NCI-H1092 (cell line): Measurements from ENCODE around the gene IRF8.
"Not testable (repeated sequence)": the region's sequence is repeated elsewhere in the genome, so short reads cannot be mapped to it uniquely, and the experiment has no call there.

ENCODE experiments used
- DNase-seq: peaks from one replicate; lab custom pipeline; 2025; lab: John Stamatoyannopoulos, UW

IRF8 gene

GRCh38 chr16:85935974-85936760 lies 37.2 kb downstream of the IRF8 start:
- DNase-seq = no peak

- no peak for DNase-seq
Observed at GRCh38 chr16:85936816-85937215, 37.9 kb downstream of the IRF8 start.

- DNase-seq = no peak
Observed at GRCh38 chr16:85940214-85940613, 41.3 kb downstream of the IRF8 start.

- DNase-seq = no peak
Observed at GRCh38 chr16:85941863-85942644, 43.1 kb downstream of the IRF8 start.

GRCh38 chr16:85942659-85943058 lies 43.7 kb downstream of the IRF8 start:
- DNase-seq = not testable (repeated sequence)

- no peak for DNase-seq
Observed at GRCh38 chr16:85943711-85944110, 44.7 kb downstream of the IRF8 start.

GRCh38 chr16:85944572-85945423 lies 45.8 kb downstream of the IRF8 start:
- no peak for DNase-seq

- DNase-seq = no peak
Observed at GRCh38 chr16:85945424-85945751, 46.4 kb downstream of the IRF8 start.

- DNase-seq = no peak
Observed at GRCh38 chr16:85946541-85947124, 47.7 kb downstream of the IRF8 start.

GRCh38 chr16:85947230-85948137 lies 48.5 kb downstream of the IRF8 start:
- DNase-seq = no peak

- no peak for DNase-seq
Observed at GRCh38 chr16:85948138-85948509, 49.2 kb downstream of the IRF8 start.

GRCh38 chr16:85948616-85949265 lies 49.8 kb downstream of the IRF8 start:
- no peak for DNase-seq

GRCh38 chr16:85950136-85950918 lies 51.4 kb downstream of the IRF8 start:
- DNase-seq = no peak

GRCh38 chr16:85952197-85952596 lies 53.2 kb downstream of the IRF8 start:
- no peak for DNase-seq

- DNase-seq = no peak
Observed at GRCh38 chr16:85952811-85953210, 53.8 kb downstream of the IRF8 start.

- no peak for DNase-seq
Observed at GRCh38 chr16:85954927-85955519, 56.1 kb downstream of the IRF8 start.

GRCh38 chr16:85955566-85955965 lies 56.6 kb downstream of the IRF8 start:
- no peak for DNase-seq

GRCh38 chr16:85956426-85956825 lies 57.5 kb downstream of the IRF8 start:
- DNase-seq = no peak

- DNase-seq = no peak
Observed at GRCh38 chr16:85958731-85959130, 59.8 kb downstream of the IRF8 start.
